ENCODE results near the gene ARL5A.

GRCh38 chr2:151830961-151831360, 2.7 kb upstream of the ARL5A start:
- TF ChIP-seq CTCF (IDR thresholded peaks at IDR 0.05) = no peak
- no peak for TF ChIP-seq ZFX (IDR thresholded peaks at IDR 0.05; ENCODE audit: borderline replicate concordance)

All from 22Rv1 (cell line).